Measurements from ENCODE around the gene NMBR. TPM values are rescaled to one million over a fixed set of nuclear protein-coding genes. Genes with fewer than 3 reads are reported as not detected.
"Not testable (repeated sequence)": the region's sequence is repeated elsewhere in the genome, so short reads cannot be mapped to it uniquely, and the experiment has no call there.

NMBR gene
- total RNA-seq, 4 donors from 2014 or later: not detected

DNA sequence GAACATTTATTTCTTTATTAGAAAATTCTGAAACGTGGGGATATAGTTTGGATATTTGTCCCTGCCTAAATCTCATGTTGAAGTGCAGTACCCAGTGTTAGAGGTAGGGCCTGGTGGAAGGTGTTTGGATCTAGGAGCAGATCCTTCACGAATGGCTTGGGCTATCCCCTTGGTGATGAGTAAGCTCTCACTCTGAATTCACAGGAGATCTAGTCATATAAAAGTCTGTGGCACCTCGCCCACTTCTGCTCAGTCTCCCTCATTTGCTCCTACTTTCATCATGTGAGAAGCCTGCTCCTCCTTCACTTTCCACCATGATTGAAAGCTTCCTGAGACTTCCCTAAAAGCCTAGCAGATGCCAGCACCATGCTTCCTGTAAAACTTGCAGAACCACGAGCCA, 111.0 kb downstream of the NMBR start:
- 73 to 84% methylated on average over 3 to 4 of the region's 4 CpGs for WGBS, 2 donors (ENCODE audit: low coverage in 1 of 2)
- Histone ChIP-seq H3K27ac (no peak overlapping the region), H3K9me3 (peaks cover 0 to 6% (median 0%) of the 10 kb centered on the region in 3 donors), H3K36me3 (no peaks in the 10 kb centered on the region), H3K4me3 (no peak overlapping the region), H3K27me3 (no peaks in the 10 kb centered on the region), H3K4me1 (no peaks in the 10 kb centered on the region)
- ATAC-seq: no peak
- TF ChIP-seq POLR2AphosphoS5 (IDR thresholded peaks at IDR 0.05): no peak
- no peak for TF ChIP-seq POLR2A (IDR thresholded peaks at IDR 0.05)
- TF ChIP-seq EP300 (IDR thresholded peaks at IDR 0.05): no peak
- TF ChIP-seq, protein P1, sequence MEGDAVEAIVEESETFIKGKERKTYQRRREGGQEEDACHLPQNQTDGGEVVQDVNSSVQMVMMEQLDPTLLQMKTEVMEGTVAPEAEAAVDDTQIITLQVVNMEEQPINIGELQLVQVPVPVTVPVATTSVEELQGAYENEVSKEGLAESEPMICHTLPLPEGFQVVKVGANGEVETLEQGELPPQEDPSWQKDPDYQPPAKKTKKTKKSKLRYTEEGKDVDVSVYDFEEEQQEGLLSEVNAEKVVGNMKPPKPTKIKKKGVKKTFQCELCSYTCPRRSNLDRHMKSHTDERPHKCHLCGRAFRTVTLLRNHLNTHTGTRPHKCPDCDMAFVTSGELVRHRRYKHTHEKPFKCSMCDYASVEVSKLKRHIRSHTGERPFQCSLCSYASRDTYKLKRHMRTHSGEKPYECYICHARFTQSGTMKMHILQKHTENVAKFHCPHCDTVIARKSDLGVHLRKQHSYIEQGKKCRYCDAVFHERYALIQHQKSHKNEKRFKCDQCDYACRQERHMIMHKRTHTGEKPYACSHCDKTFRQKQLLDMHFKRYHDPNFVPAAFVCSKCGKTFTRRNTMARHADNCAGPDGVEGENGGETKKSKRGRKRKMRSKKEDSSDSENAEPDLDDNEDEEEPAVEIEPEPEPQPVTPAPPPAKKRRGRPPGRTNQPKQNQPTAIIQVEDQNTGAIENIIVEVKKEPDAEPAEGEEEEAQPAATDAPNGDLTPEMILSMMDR (IDR thresholded peaks at IDR 0.05): no peak

- peaks cover 0 to 2% (median 0%) of the 10 kb centered on the region in 3 donors for H3K9me3 ChIP-seq
- TF ChIP-seq, protein P1 (IDR thresholded peaks at IDR 0.05): no peak
- TF ChIP-seq POLR2AphosphoS5 (IDR thresholded peaks at IDR 0.05) (no peak), EP300 (IDR thresholded peaks at IDR 0.05) (no peak), POLR2A (IDR thresholded peaks at IDR 0.05) (no peak)
- no peaks in the 10 kb centered on the region for H3K36me3 ChIP-seq
- no peak for ATAC-seq
- no peak overlapping the region for H3K27ac ChIP-seq
- no peaks in the 10 kb centered on the region for H3K4me1 ChIP-seq
- H3K27me3 ChIP-seq: no peaks in the 10 kb centered on the region
- 63 to 64% methylated on average over 4 of the region's 4 CpGs for WGBS, 2 donors (ENCODE audit: low coverage in 1 of 2)
- no peak overlapping the region for H3K4me3 ChIP-seq
Observed at GRCh38 chr6:142031035-142031434, 115.9 kb downstream of the NMBR start.

DNA sequence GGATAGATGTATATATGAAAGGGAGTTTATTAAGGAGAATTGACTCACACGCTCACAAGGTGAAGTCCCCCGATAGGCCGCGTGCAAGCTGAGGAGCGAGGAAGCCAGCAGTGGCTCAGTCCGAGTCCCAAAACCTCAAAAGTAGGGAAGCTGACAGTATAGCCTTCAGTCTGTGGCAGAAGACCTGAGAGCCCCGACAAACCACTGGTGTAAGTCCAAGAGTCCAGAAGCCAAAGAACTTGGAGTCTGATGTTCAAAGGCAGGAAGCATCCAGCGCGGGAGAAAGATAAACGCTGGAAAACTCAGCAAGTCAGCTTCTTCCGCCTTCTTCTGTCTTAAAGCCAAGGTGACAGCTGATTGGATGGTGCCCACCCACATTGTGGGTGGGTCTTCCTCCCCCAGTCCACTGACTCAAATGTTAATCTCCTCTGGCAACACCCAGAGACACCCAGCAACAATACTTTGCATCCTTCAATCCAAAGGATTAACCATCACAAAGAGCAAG, 116.8 kb downstream of the NMBR start:
- no peak overlapping the region for H3K27ac ChIP-seq
- no peaks in the 10 kb centered on the region for H3K9me3 ChIP-seq
- ATAC-seq: no peak
- H3K4me3 ChIP-seq: no peak overlapping the region
- H3K4me1 ChIP-seq: no peaks in the 10 kb centered on the region
- TF ChIP-seq EP300 (IDR thresholded peaks at IDR 0.05): no peak
- TF ChIP-seq POLR2A (IDR thresholded peaks at IDR 0.05): no peak
- no peak for TF ChIP-seq POLR2AphosphoS5 (IDR thresholded peaks at IDR 0.05)
- TF ChIP-seq, protein P1 (IDR thresholded peaks at IDR 0.05): no peak
- H3K27me3 ChIP-seq: no peaks in the 10 kb centered on the region
- 54 to 60% methylated on average over 10 to 11 of the region's 11 CpGs for WGBS, 2 donors (ENCODE audit: low coverage in 1 of 2)
- no peaks in the 10 kb centered on the region for H3K36me3 ChIP-seq

DNA sequence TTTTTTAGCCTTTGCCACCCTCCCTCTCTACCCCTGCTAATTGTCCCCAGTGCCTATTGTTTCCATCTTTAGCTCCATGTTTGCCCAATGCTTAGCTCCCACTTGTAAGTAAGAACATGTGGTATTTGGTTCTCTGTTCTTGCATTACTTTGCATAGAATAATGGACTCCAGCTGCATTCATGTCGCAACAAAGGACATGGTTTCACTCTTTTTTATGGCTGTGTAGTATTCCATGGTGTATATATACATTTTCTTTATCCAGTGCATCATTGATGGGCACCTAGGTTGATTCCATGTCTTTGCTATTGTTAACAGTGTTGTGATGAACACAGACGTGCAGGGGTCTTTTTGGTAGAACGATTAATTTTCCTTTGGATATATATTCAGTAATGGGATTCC, 118.4 kb downstream of the NMBR start:
- no peak for TF ChIP-seq POLR2A (IDR thresholded peaks at IDR 0.05)
- TF ChIP-seq, protein P1 (IDR thresholded peaks at IDR 0.05): no peak
- no peak for TF ChIP-seq EP300 (IDR thresholded peaks at IDR 0.05)
- ATAC-seq: no peak
- WGBS, 2 donors (ENCODE audit: low coverage in 1 of 2): 93 to 94% methylated on average over 3 of the region's 3 CpGs
- peaks cover 0 to under 1% (median 0%) of the 10 kb centered on the region in 3 donors for H3K4me1 ChIP-seq
- no peaks in the 10 kb centered on the region for H3K9me3 ChIP-seq
- H3K36me3 ChIP-seq: no peaks in the 10 kb centered on the region
- H3K4me3 ChIP-seq: no peak overlapping the region
- no peak overlapping the region for H3K27ac ChIP-seq
- H3K27me3 ChIP-seq: no peaks in the 10 kb centered on the region

GRCh38 chr6:142027804-142028203, 119.1 kb downstream of the NMBR start:
- not testable (repeated sequence) for H3K4me3 ChIP-seq, H3K9me3 ChIP-seq, ATAC-seq, H3K27me3 ChIP-seq, H3K4me1 ChIP-seq, H3K27ac ChIP-seq, H3K36me3 ChIP-seq
- WGBS, 2 donors (ENCODE audit: low coverage in 1 of 2): 70 to 78% methylated on average over 3 of the region's 3 CpGs
